MM.1S (cell line): Measurements from ENCODE around the gene MCM6.

Experiments used
- CTCF ChIP-seq: fragments of 300-600 bp; sonication (generic); IDR thresholded peaks from 2 replicates; pipeline ENCODE4 v1.5.1; 2016; ENCODE audit warnings: antibody characterized with exemption, low read length, mixed read lengths
- EZH2 ChIP-seq: fragments of 300-600 bp; sonication (generic); optimal IDR thresholded peaks from 2 replicates; pipeline ENCODE3; 2017; ENCODE audit warnings: low read depth, mild to moderate bottlenecking, antibody characterized with exemption, low read length, mixed read lengths
- EZH2phosphoT487 ChIP-seq: fragments of 300-600 bp; sonication (generic); IDR thresholded peaks from 2 replicates; pipeline ENCODE4 v1.6.1; 2018; ENCODE audit warnings: antibody characterized with exemption, low read length

GRCh38 chr2:135885709-135886108, 9.5 kb upstream of the MCM6 start:
- no peak for TF ChIP-seq CTCF
- no peak for TF ChIP-seq EZH2
- no peak for TF ChIP-seq EZH2phosphoT487
